ENCODE measurements around the gene ANKRD35. TPM values are rescaled to one million over a fixed set of nuclear protein-coding genes. Genes with fewer than 3 reads are reported as not detected.
"Not testable (repeated sequence)": the region's sequence is repeated elsewhere in the genome, so short reads cannot be mapped to it uniquely, and the experiment has no call there.

The ANKRD35 gene
- total and polyA plus RNA-seq, 9 of the 15 experiments (the other 6 are each of a cell fraction or from before 2014, with no cell fraction given) = 0.07 to 0.14 (median 0.07) TPM; not detected in 5

GRCh38 chr1:145932522-145933009, 46.9 kb upstream of the ANKRD35 start (continued):
- TF ChIP-seq HBP1 (CRISPR knock-in tag; IDR thresholded peaks at IDR 0.05) (0 out of 2 replicates have a peak, but pooled peaks have one; percentile 50), CBFA2T2 (conservative IDR thresholded peaks at IDR 0.05) (peak; percentile 96), HMBOX1 (IDR thresholded peaks at IDR 0.05) (peak; percentile 95), SP1 (CRISPR knock-in tag; IDR thresholded peaks at IDR 0.05) (peak; percentile 76; the same call in 1 of the 2 replicates), REST (IDR thresholded peaks at IDR 0.05; ENCODE audit: borderline replicate concordance) (peak; percentile 26; the same call in 1 of the 2 replicates), CREB3 (tag; conservative IDR thresholded peaks at IDR 0.05; ENCODE audit: low read depth) (peak; percentile 69; the same call in 1 of the 2 replicates), KDM1A (IDR thresholded peaks at IDR 0.05) (peak; percentile 99), EP300 (IDR thresholded peaks at IDR 0.05; ENCODE audit: low read length) (peak; percentile 74), MAZ (CRISPR knock-in tag; conservative IDR thresholded peaks at IDR 0.05 in 1 of 2, IDR thresholded peaks at IDR 0.05 in 1 of 2) (peak; percentile 49 to 56; a peak in 3 of 4 replicates), ZBTB1 (CRISPR knock-in tag; IDR thresholded peaks at IDR 0.05; ENCODE audit: borderline replicate concordance, low read depth) (peak; percentile 45; the same call in 1 of the 2 replicates), KAT7 (CRISPR knock-in tag; IDR thresholded peaks at IDR 0.05; ENCODE audit: borderline replicate concordance) (peak; percentile 31; the same call in 1 of the 2 replicates), NRF1 (conservative IDR thresholded peaks at IDR 0.05 in 1 of 2, IDR thresholded peaks at IDR 0.05 in 1 of 2) (peak; percentile 8 to 37; a peak in 1 of 4 replicates), MEF2D (tag; conservative IDR thresholded peaks at IDR 0.05; ENCODE audit: low read depth) (peak; percentile 70), NCOR1 (IDR thresholded peaks at IDR 0.05) (peak; percentile 94), ERF (CRISPR knock-in tag; IDR thresholded peaks at IDR 0.05) (peak; percentile 42; the same call in 1 of the 2 replicates)
- not testable (repeated sequence) for TF ChIP-seq REST (CRISPR knock-in tag; IDR thresholded peaks at IDR 0.05; ENCODE audit: low read depth)
